ENCODE data around the gene TLR3. TPM values are rescaled to one million over a fixed set of nuclear protein-coding genes. Genes with fewer than 3 reads are reported as not detected.
"Not testable (repeated sequence)": the region's sequence is repeated elsewhere in the genome, so short reads cannot be mapped to it uniquely, and the experiment has no call there.

TLR3 gene
- total and polyA plus RNA-seq, 10 donors, result 0.17 to 14.8 (median 6.3) TPM

- H3K4me1 ChIP-seq, result peaks cover 0 to 12% (median 7%) of the 10 kb centered on the region in 6 donors
- H3K27me3 ChIP-seq (replicated peaks in 1 of 7), result peaks cover 0 to 23% (median 0%) of the 10 kb centered on the region in 7 donors
- TF ChIP-seq CTCF (IDR thresholded peaks at IDR 0.05 in 8 of 11, conservative IDR thresholded peaks at IDR 0.05 in 3 of 11), result no peak
- 72 to 96% (median 79%) methylated on average over 6 of the region's 6 CpGs for WGBS, 5 donors
- no peaks in the 10 kb centered on the region for H3K36me3 ChIP-seq
- DNase-seq, result no peak
- peaks cover 0 to 13% (median 2%) of the 10 kb centered on the region in 8 donors for H3K9me3 ChIP-seq
- no peak overlapping the region for H3K27ac ChIP-seq
- no peak overlapping the region for H3K4me3 ChIP-seq
- intact Hi-C loops (cut with DNase I; ENCODE audit: low total_unique reads), result no loop called here
Observed at GRCh38 chr4:186036976-186037581, 31.9 kb upstream of the TLR3 start.

- Histone ChIP-seq H3K4me1 (peaks cover 0 to 12% (median 7%) of the 10 kb centered on the region in 6 donors), H3K27ac (no peak overlapping the region), H3K27me3 (replicated peaks in 1 of 7) (peaks cover 0 to 23% (median 0%) of the 10 kb centered on the region in 7 donors), H3K36me3 (no peaks in the 10 kb centered on the region), H3K4me3 (no peak overlapping the region), H3K9me3 (peaks cover 0 to 13% (median 2%) of the 10 kb centered on the region in 8 donors)
- intact Hi-C loops (cut with DNase I; ENCODE audit: low total_unique reads), result no loop called here
- TF ChIP-seq POLR2AphosphoS5 (IDR thresholded peaks at IDR 0.05) (no peak), CTCF (IDR thresholded peaks at IDR 0.05 in 8 of 11, conservative IDR thresholded peaks at IDR 0.05 in 3 of 11) (peak; percentile 58 to 89 (median 78))
- no peak for DNase-seq
- WGBS, 5 donors, result 23 to 33% (median 28%) methylated on average over 12 of the region's 12 CpGs
Observed at GRCh38 chr4:186037692-186038658, 31.0 kb upstream of the TLR3 start.

- no peak for TF ChIP-seq POLR2AphosphoS5 (IDR thresholded peaks at IDR 0.05)
- TF ChIP-seq CTCF (IDR thresholded peaks at IDR 0.05 in 8 of 11, conservative IDR thresholded peaks at IDR 0.05 in 3 of 11), result no peak
- no peak for TF ChIP-seq POLR2A (IDR thresholded peaks at IDR 0.05)
- intact Hi-C loops (cut with DNase I; ENCODE audit: low total_unique reads), result no loop called here
- Histone ChIP-seq H3K27ac (peak overlapping the region in 1 of 8 donors; percentile 31), H3K4me3 (peak overlapping the region in 2 of 8 donors; percentile 11 to 23), H3K9me3 (peaks cover 0 to 6% (median 1%) of the 10 kb centered on the region in 8 donors), H3K36me3 (no peaks in the 10 kb centered on the region), H3K4me1 (peaks cover 0 to 12% (median 7%) of the 10 kb centered on the region in 6 donors), H3K27me3 (replicated peaks in 1 of 7) (peaks cover 0 to 23% (median 0%) of the 10 kb centered on the region in 7 donors)
- DNase-seq, result no peak
- 53 to 70% (median 58%) methylated on average over 12 to 16 of the region's 16 CpGs for WGBS, 5 donors
Observed at GRCh38 chr4:186039697-186040096, 29.3 kb upstream of the TLR3 start.

- no peak for DNase-seq
Observed at GRCh38 chr4:186040316-186040715, 28.6 kb upstream of the TLR3 start.

GRCh38 chr4:186047501-186047900 lies 21.5 kb upstream of the TLR3 start:
- H3K4me1 ChIP-seq; DNase-seq; H3K4me3 ChIP-seq; H3K27ac ChIP-seq; H3K9me3 ChIP-seq; intact Hi-C loops (cut with DNase I; ENCODE audit: low total_unique reads); H3K36me3 ChIP-seq: not testable (repeated sequence)
- 35 to 80% (median 58%) methylated on average over 5 of the region's 5 CpGs for WGBS, 5 donors
- peaks cover 0 to 19% (median 0%) of the 10 kb centered on the region in 7 donors for H3K27me3 ChIP-seq (replicated peaks in 1 of 7)

More at GRCh38 chr4:186040316-186040715, 28.6 kb upstream of the TLR3 start:
- peaks cover 0 to under 1% (median 0%) of the 10 kb centered on the region in 8 donors for H3K9me3 ChIP-seq
- intact Hi-C loops (cut with DNase I; ENCODE audit: low total_unique reads), result no loop called here
- H3K27ac ChIP-seq, result no peak overlapping the region
- peaks cover 0 to 12% (median 7%) of the 10 kb centered on the region in 6 donors for H3K4me1 ChIP-seq
- no peaks in the 10 kb centered on the region for H3K36me3 ChIP-seq
- 84 to 93% (median 89%) methylated on average over 12 of the region's 12 CpGs for WGBS, 5 donors
- TF ChIP-seq POLR2A (IDR thresholded peaks at IDR 0.05) (no peak), POLR2AphosphoS5 (IDR thresholded peaks at IDR 0.05) (no peak), CTCF (IDR thresholded peaks at IDR 0.05 in 8 of 11, conservative IDR thresholded peaks at IDR 0.05 in 3 of 11) (no peak)
- peaks cover 0 to 23% (median 0%) of the 10 kb centered on the region in 7 donors for H3K27me3 ChIP-seq (replicated peaks in 1 of 7)
- no peak overlapping the region for H3K4me3 ChIP-seq

GRCh38 chr4:186050135-186050534 lies 18.8 kb upstream of the TLR3 start:
- H3K27ac ChIP-seq; H3K4me1 ChIP-seq; DNase-seq; H3K9me3 ChIP-seq; H3K4me3 ChIP-seq; intact Hi-C loops (cut with DNase I; ENCODE audit: low total_unique reads); H3K36me3 ChIP-seq: not testable (repeated sequence)
- peaks cover 0 to 30% (median 0%) of the 10 kb centered on the region in 7 donors for H3K27me3 ChIP-seq (replicated peaks in 1 of 7)
- WGBS, 5 donors, result 72 to 79% (median 75%) methylated on average over 8 of the region's 8 CpGs
